GM19455 (cell line): ENCODE data around the gene UNC119.
"Not testable (repeated sequence)": the region's sequence is repeated elsewhere in the genome, so short reads cannot be mapped to it uniquely, and the experiment has no call there.

ENCODE experiments used
- ATAC-seq: cut with Tn5 transposase; IDR thresholded peaks from one replicate; pipeline ENCODE4 v1.9.1; 2021; ENCODE audit not compliant: unreplicated experiment

Gene UNC119

GRCh38 chr17:28523186-28523585, 29.2 kb downstream of the UNC119 start:
- ATAC-seq, result no peak

GRCh38 chr17:28522281-28522680, 30.1 kb downstream of the UNC119 start:
- not testable (repeated sequence) for ATAC-seq

- ATAC-seq, result no peak
Observed at GRCh38 chr17:28521311-28522085, 30.9 kb downstream of the UNC119 start.

GRCh38 chr17:28520687-28521086, 31.7 kb downstream of the UNC119 start:
- no peak for ATAC-seq

- ATAC-seq, result no peak
Observed at GRCh38 chr17:28519236-28519635, 33.2 kb downstream of the UNC119 start.

GRCh38 chr17:28518578-28518977, 33.8 kb downstream of the UNC119 start:
- ATAC-seq, result no peak

GRCh38 chr17:28518132-28518531, 34.3 kb downstream of the UNC119 start:
- no peak for ATAC-seq

GRCh38 chr17:28515518-28515917, 36.9 kb downstream of the UNC119 start:
- ATAC-seq, result no peak

GRCh38 chr17:28514561-28515002, 37.8 kb downstream of the UNC119 start:
- no peak for ATAC-seq

GRCh38 chr17:28513476-28513875, 38.9 kb downstream of the UNC119 start:
- ATAC-seq, result no peak

GRCh38 chr17:28511858-28512461, 40.5 kb downstream of the UNC119 start:
- no peak for ATAC-seq

- ATAC-seq, result no peak
Observed at GRCh38 chr17:28509789-28510188, 42.6 kb downstream of the UNC119 start.

GRCh38 chr17:28508211-28508724, 44.2 kb downstream of the UNC119 start:
- no peak for ATAC-seq

- no peak for ATAC-seq
Observed at GRCh38 chr17:28507567-28508203, 44.7 kb downstream of the UNC119 start.

GRCh38 chr17:28506763-28507487, 45.5 kb downstream of the UNC119 start:
- no peak for ATAC-seq

- no peak for ATAC-seq
Observed at GRCh38 chr17:28505986-28506665, 46.3 kb downstream of the UNC119 start, which contains the start of gene FOXN1. FOXN1 (plus strand) TSS chr17:28506348; CDS start chr17:28523970, 17,622 bp downstream.

- no peak for ATAC-seq
Observed at GRCh38 chr17:28503420-28503819, 49.0 kb downstream of the UNC119 start.

- no peak for ATAC-seq
Observed at GRCh38 chr17:28501421-28502284, 50.8 kb downstream of the UNC119 start.

GRCh38 chr17:28500712-28501379, 51.6 kb downstream of the UNC119 start:
- no peak for ATAC-seq
